Activated naive CD4-positive, alpha-beta T cell treated with Interleukin-2 at 50 U/mL for 16 hours (primary cell): ENCODE measurements around the gene SMIM36.
"Not testable (repeated sequence)": the region's sequence is repeated elsewhere in the genome, so short reads cannot be mapped to it uniquely, and the experiment has no call there.

ENCODE experiments used
- DNase-seq: peaks from one replicate; pipeline ENCODE4 v3.0.0-alpha.2; 2020

SMIM36 gene

GRCh38 chr17:55510986-55511721 is at the start of gene SMIM36:
TSS of gene SMIM36 (minus strand) at chr17:55511452.
- no peak for DNase-seq

GRCh38 chr17:55555772-55556171 is 44.5 kb upstream of the SMIM36 start:
- DNase-seq, result no peak

- no peak for DNase-seq
Measured at GRCh38 chr17:55549140-55549539, 37.9 kb upstream of the SMIM36 start.

GRCh38 chr17:55546991-55547664 is 35.9 kb upstream of the SMIM36 start:
- no peak for DNase-seq

- no peak for DNase-seq
Measured at GRCh38 chr17:55546481-55546880, 35.2 kb upstream of the SMIM36 start.

GRCh38 chr17:55545806-55546205 is 34.6 kb upstream of the SMIM36 start:
- DNase-seq, result no peak

GRCh38 chr17:55543709-55544108 is 32.5 kb upstream of the SMIM36 start:
- no peak for DNase-seq

GRCh38 chr17:55540414-55541091 is 29.3 kb upstream of the SMIM36 start:
- no peak for DNase-seq

- DNase-seq, result no peak
Measured at GRCh38 chr17:55536205-55536604, 25.0 kb upstream of the SMIM36 start.

GRCh38 chr17:55533608-55534007 is 22.4 kb upstream of the SMIM36 start:
- DNase-seq, result no peak

GRCh38 chr17:55532670-55533069 is 21.4 kb upstream of the SMIM36 start:
- DNase-seq, result no peak

GRCh38 chr17:55531053-55531728 is 19.9 kb upstream of the SMIM36 start:
- no peak for DNase-seq

- DNase-seq, result no peak
Measured at GRCh38 chr17:55530064-55530463, 18.8 kb upstream of the SMIM36 start.

GRCh38 chr17:55527540-55528118 is 16.4 kb upstream of the SMIM36 start:
- DNase-seq, result no peak

GRCh38 chr17:55524440-55525220 is 13.4 kb upstream of the SMIM36 start:
- no peak for DNase-seq

GRCh38 chr17:55523032-55523431 is 11.8 kb upstream of the SMIM36 start:
- not testable (repeated sequence) for DNase-seq

GRCh38 chr17:55521186-55521585 is 9.9 kb upstream of the SMIM36 start:
- DNase-seq, result no peak

- DNase-seq, result no peak
Measured at GRCh38 chr17:55520402-55520801, 9.2 kb upstream of the SMIM36 start.

- no peak for DNase-seq
Measured at GRCh38 chr17:55518510-55518909, 7.3 kb upstream of the SMIM36 start.

- DNase-seq, result peak; percentile 75
Measured at GRCh38 chr17:55513885-55514590, 2.8 kb upstream of the SMIM36 start.

- not testable (repeated sequence) for DNase-seq
Measured at GRCh38 chr17:55507669-55508068, 3.6 kb downstream of the SMIM36 start.
